GM18873 (cell line): ENCODE data around the gene CPNE4.

Experiments used
- ATAC-seq: cut with Tn5 transposase; IDR thresholded peaks from one replicate; pipeline ENCODE4 v1.9.1; 2021; ENCODE audit warnings: mild to moderate bottlenecking, moderate library complexity, moderate number of reproducible peaks; ENCODE audit not compliant: unreplicated experiment, low FRiP score

Gene CPNE4

GRCh38 chr3:131804565-131805133 lies 230.2 kb downstream of the CPNE4 start:
- ATAC-seq: no peak

- no peak for ATAC-seq
These were observed 231.7 kb downstream of the CPNE4 start for GRCh38 chr3:131803113-131803512.

- ATAC-seq: no peak
These were observed 232.8 kb downstream of the CPNE4 start for GRCh38 chr3:131802029-131802428.

- no peak for ATAC-seq
These were observed 233.2 kb downstream of the CPNE4 start for GRCh38 chr3:131801566-131801965.

GRCh38 chr3:131797776-131798175 lies 237.0 kb downstream of the CPNE4 start:
- ATAC-seq: no peak

- peak; percentile 71 for ATAC-seq
These were observed 238.1 kb downstream of the CPNE4 start for GRCh38 chr3:131796558-131797198.

GRCh38 chr3:131796111-131796510 lies 238.7 kb downstream of the CPNE4 start:
- peak; percentile 16 for ATAC-seq

GRCh38 chr3:131795390-131796090 lies 239.3 kb downstream of the CPNE4 start:
- ATAC-seq: peak; percentile 40

GRCh38 chr3:131794766-131795388 lies 239.9 kb downstream of the CPNE4 start:
- no peak for ATAC-seq

GRCh38 chr3:131793870-131794269 lies 240.9 kb downstream of the CPNE4 start:
- no peak for ATAC-seq

GRCh38 chr3:131789188-131789587 lies 245.6 kb downstream of the CPNE4 start:
- no peak for ATAC-seq

- no peak for ATAC-seq
These were observed 248.4 kb downstream of the CPNE4 start for GRCh38 chr3:131786386-131786785.

- ATAC-seq: no peak
These were observed 252.1 kb downstream of the CPNE4 start for GRCh38 chr3:131782751-131783150.

- no peak for ATAC-seq
These were observed 256.3 kb downstream of the CPNE4 start for GRCh38 chr3:131778526-131778925.

GRCh38 chr3:131775650-131776049 lies 259.2 kb downstream of the CPNE4 start:
- ATAC-seq: no peak

- ATAC-seq: no peak
These were observed 262.4 kb downstream of the CPNE4 start for GRCh38 chr3:131772269-131773026.

GRCh38 chr3:131762981-131763564 lies 271.7 kb downstream of the CPNE4 start:
- ATAC-seq: no peak

- ATAC-seq: no peak
These were observed 278.4 kb downstream of the CPNE4 start for GRCh38 chr3:131756405-131756804.

GRCh38 chr3:131755380-131755779 lies 279.4 kb downstream of the CPNE4 start:
- no peak for ATAC-seq

- ATAC-seq: no peak
These were observed 284.6 kb downstream of the CPNE4 start for GRCh38 chr3:131750256-131750655.
